IMR-90 (cell line): ENCODE results near the gene FEM1A. TPM values are rescaled to one million over a fixed set of nuclear protein-coding genes. Genes with fewer than 3 reads are reported as not detected.

Experiments
- ATAC-seq: fragments of 200-7000 bp; cut with Tn5 transposase; 2 replicates; pipeline ENCODE4 v1.9.1; 2020; ENCODE audit warnings: low read depth, mild to moderate bottlenecking, moderate library complexity
- BruUV-seq: library from RNA; stranded (reverse); fragments of 400-500 nt; replicated peaks from 2 replicates; lab custom pipeline; 2021; lab: Mats Ljungman, UMichigan
- CTCF ChIA-PET: fragments of 300-600 bp; formaldehyde crosslinking; extraction: SDS; loops from one replicate; lab custom pipeline; 2021; ENCODE audit warnings: antibody characterized with exemption; lab: Yijun Ruan, JAX
- POLR2A ChIA-PET: fragments of 300-600 bp; sonication (Branson Sonifier 250); formaldehyde crosslinking; loops from one replicate; lab custom pipeline; 2022; ENCODE audit warnings: antibody characterized with exemption; ENCODE audit not compliant: unreplicated experiment; lab: Charles Lee
- DNase-seq: peaks from one replicate; pipeline ENCODE4 v3.0.0; 2013
- H2AFZ ChIP-seq: replicated peaks from 2 replicates; pipeline ENCODE3; 2013; ENCODE audit warnings: low read length, mild to moderate bottlenecking; ENCODE audit not compliant: poor library complexity
- H2AK5ac ChIP-seq: 2 replicates; pipeline ENCODE4 v1.6.1; 2013; ENCODE audit warnings: low read depth, low read length, inconsistent platforms
- H2AK9ac ChIP-seq: replicated peaks from 2 replicates; pipeline ENCODE3; 2013; ENCODE audit warnings: mild to moderate bottlenecking, low read depth, low read length, moderate library complexity; ENCODE audit not compliant: poor library complexity
- H2BK120ac ChIP-seq: 2 replicates; pipeline ENCODE4 v1.6.1; 2013; ENCODE audit warnings: low read depth, low read length, inconsistent platforms
- H2BK15ac ChIP-seq: 3 replicates; pipeline ENCODE4 v1.6.1; 2013; ENCODE audit warnings: low read depth, low read length, inconsistent platforms
- H2BK20ac ChIP-seq: 2 replicates; pipeline ENCODE4 v1.6.1; 2013; ENCODE audit warnings: low read depth, mild to moderate bottlenecking, inconsistent platforms, low read length, moderate library complexity
- H2BK5ac ChIP-seq: 2 replicates; pipeline ENCODE4 v1.6.1; 2013; ENCODE audit warnings: mild to moderate bottlenecking, low read depth, low read length, inconsistent platforms; ENCODE audit not compliant: poor library complexity, severe bottlenecking
- H3K14ac ChIP-seq: replicated peaks from 2 replicates; pipeline ENCODE4 v1.6.1; 2013; ENCODE audit warnings: low read depth, low read length, inconsistent platforms
- H3K18ac ChIP-seq: 2 replicates; pipeline ENCODE4 v1.6.1; 2013; ENCODE audit warnings: low read depth, low read length, control low read depth
- H3K23ac ChIP-seq: 2 replicates; pipeline ENCODE4 v1.6.1; 2013; ENCODE audit warnings: low read depth, low read length, inconsistent platforms
- H3K27ac ChIP-seq: 2 replicates; pipeline ENCODE4 v1.5.1; 2013; ENCODE audit warnings: mild to moderate bottlenecking, control low read depth, low read length; ENCODE audit not compliant: insufficient read depth
- H3K27me3 ChIP-seq: 2 replicates; pipeline ENCODE4 v1.6.1; 2013; ENCODE audit warnings: low read length; ENCODE audit not compliant: control insufficient read depth, insufficient read depth
- H3K36me3 ChIP-seq: 2 replicates; pipeline ENCODE4 v1.6.1; 2013; ENCODE audit warnings: low read length, mixed read lengths; ENCODE audit not compliant: control insufficient read depth, insufficient read depth
- H3K4ac ChIP-seq: 2 replicates; pipeline ENCODE4 v1.6.1; 2013; ENCODE audit warnings: low read depth, low read length, inconsistent platforms
- H3K4me1 ChIP-seq: 2 replicates; pipeline ENCODE4 v1.6.1; 2013; ENCODE audit warnings: low read length, mixed read lengths; ENCODE audit not compliant: control insufficient read depth, insufficient read depth
- H3K4me2 ChIP-seq: 2 replicates; pipeline ENCODE4 v1.6.1; 2013; ENCODE audit warnings: low read depth, mild to moderate bottlenecking, control low read depth, low read length, moderate library complexity
- H3K4me3 ChIP-seq: 2 replicates; pipeline ENCODE4 v1.5.1; 2013; ENCODE audit warnings: low read depth, mild to moderate bottlenecking, control low read depth, low read length, moderate library complexity; ENCODE audit not compliant: insufficient read depth
- H3K56ac ChIP-seq: 2 replicates; pipeline ENCODE4 v1.6.1; 2013; ENCODE audit warnings: low read length, inconsistent platforms; ENCODE audit not compliant: insufficient read depth; ENCODE audit errors: extremely low read depth
- H3K79me1 ChIP-seq, 2 experiments: 2 replicates each; pipeline ENCODE4 v1.6.1; 2013; ENCODE audit warnings: low read length in 2 of 2, inconsistent platforms in 1 of 2, low read depth in 1 of 2
- H3K9ac ChIP-seq: 2 replicates; pipeline ENCODE4 v1.6.1; 2013; ENCODE audit warnings: low read depth, low read length, control low read depth
- H3K9me1 ChIP-seq: 2 replicates; pipeline ENCODE4 v1.6.1; 2013; ENCODE audit warnings: low read length, inconsistent platforms; ENCODE audit not compliant: insufficient read depth
- H3K9me3 ChIP-seq: 2 replicates; pipeline ENCODE4 v1.6.1; 2013; ENCODE audit warnings: low read length; ENCODE audit not compliant: control insufficient read depth, insufficient read depth
- H4K20me1 ChIP-seq: 2 replicates; pipeline ENCODE4 v1.6.1; 2013; ENCODE audit warnings: low read length, inconsistent platforms; ENCODE audit not compliant: insufficient read depth
- H4K5ac ChIP-seq: 2 replicates; pipeline ENCODE4 v1.6.1; 2013; ENCODE audit warnings: mild to moderate bottlenecking, low read depth, low read length, control low read depth
- H4K8ac ChIP-seq, 2 experiments: 2 replicates each; pipeline ENCODE4 v1.6.1; 2013; ENCODE audit warnings: low read depth in 2 of 2, low read length in 2 of 2, control low read depth in 1 of 2, inconsistent platforms in 1 of 2
- H4K91ac ChIP-seq: 2 replicates; pipeline ENCODE4 v1.6.1; 2013; ENCODE audit warnings: low read depth, low read length, inconsistent platforms; ENCODE audit not compliant: insufficient read depth
- BHLHE40 ChIP-seq: fragments of 150-350 bp; IDR thresholded peaks from 2 replicates; pipeline ENCODE4 v1.6.1; 2016; ENCODE audit warnings: mild to moderate bottlenecking, low read depth, low read length
- CEBPB ChIP-seq: IDR thresholded peaks from 2 replicates; pipeline ENCODE4 v1.6.1; 2012; ENCODE audit warnings: low read depth, low read length, improper control_type of control experiment
- CHD1 ChIP-seq: IDR thresholded peaks from 2 replicates; pipeline ENCODE4 v1.6.1; 2012; ENCODE audit warnings: low read depth, low read length, improper control_type of control experiment
- FOS ChIP-seq: fragments of 150-350 bp; IDR thresholded peaks from 2 replicates; pipeline ENCODE4 v1.6.1; 2016; ENCODE audit warnings: low read depth, low read length
- MAFK ChIP-seq: IDR thresholded peaks from 2 replicates; pipeline ENCODE4 v1.6.1; 2012; ENCODE audit warnings: low read depth, low read length, improper control_type of control experiment
- MAZ ChIP-seq: IDR thresholded peaks from 2 replicates; pipeline ENCODE4 v1.6.1; 2012; ENCODE audit warnings: low read depth, mild to moderate bottlenecking, low read length, improper control_type of control experiment, moderate library complexity, borderline replicate concordance
- MXI1 ChIP-seq: IDR thresholded peaks from 2 replicates; pipeline ENCODE4 v1.6.1; 2012; ENCODE audit warnings: low read depth, mild to moderate bottlenecking, low read length, moderate library complexity, borderline replicate concordance
- POLR2A ChIP-seq: IDR thresholded peaks from 2 replicates; pipeline ENCODE4 v1.6.1; 2012; ENCODE audit warnings: mild to moderate bottlenecking, low read depth, low read length
- RAD21 ChIP-seq: IDR thresholded peaks from 2 replicates; pipeline ENCODE4 v1.6.1; 2012; ENCODE audit warnings: low read length, improper control_type of control experiment
- RCOR1 ChIP-seq: IDR thresholded peaks from 2 replicates; pipeline ENCODE4 v1.6.1; 2012; ENCODE audit warnings: mild to moderate bottlenecking, low read length, improper control_type of control experiment; ENCODE audit not compliant: insufficient replicate concordance
- SMC3 ChIP-seq: fragments of 150-350 bp; IDR thresholded peaks from 2 replicates; pipeline ENCODE4 v1.6.1; 2016; ENCODE audit warnings: low read depth, mild to moderate bottlenecking, antibody characterized with exemption, low read length, moderate library complexity
- WGBS, 2 experiments: methylation state at CpG; one replicate each; pipeline versions ENCODE4 v1.1.5 to v1.1.7; 2013; ENCODE audit warnings: missing lambda C conversion rate in 2 of 2; ENCODE audit not compliant: insufficient read length in 1 of 2; ENCODE audit errors: extremely low coverage in 2 of 2; 5-methylcytosine and 5-hydroxymethylcytosine counted together
- dilution Hi-C: fragments of 300-500 bp; cut with HindIII; formaldehyde crosslinking; loops from one replicate; pipeline ENCODE4 v1.14.3; 2018; ENCODE audit warnings: low sequenced_read_pairs; ENCODE audit not compliant: unreplicated experiment
- in situ Hi-C: fragments of 300-500 bp; cut with MboI; formaldehyde crosslinking; loops from 3 replicates; pipeline ENCODE4 v1.14.3; 2019; ENCODE audit warnings: low sequenced_read_pairs, inconsistent platforms, mixed read lengths
- intact Hi-C: fragments of 100-400 bp; cut with micrococcal nuclease; formaldehyde crosslinking; loops from 2 replicates; pipeline ENCODE4 v1.10.0; 2022
- polyA plus RNA-seq, 3 experiments: library from polyadenylated mRNA; depleted of rRNA; stranded (reverse); fragments of >200 nt; gene quantifications; 2 replicates each; pipeline ENCODE4 v1.2.3, GENCODE V29; 2012; ENCODE audit warnings: low replicate concordance in 1 of 3
- total RNA-seq: library from RNA; depleted of rRNA; stranded (reverse); fragments of >200 nt; gene quantifications from 2 replicates; pipeline ENCODE4 v1.2.3, GENCODE V29; 2012
- TF ChIP-seq, protein P1 (sequence below): fragments of 150-350 bp; IDR thresholded peaks from 2 replicates; pipeline ENCODE4 v1.6.1; 2017; ENCODE audit warnings: mild to moderate bottlenecking, antibody characterized with exemption, low read length, low read depth
- TF ChIP-seq, protein P2 (sequence below): conservative IDR thresholded peaks from 2 replicates; pipeline ENCODE4 v1.5.1; 2012; ENCODE audit warnings: mild to moderate bottlenecking, low read depth, low read length, improper control_type of control experiment
- TF ChIP-seq, protein P3 (sequence below): fragments of 150-350 bp; IDR thresholded peaks from 2 replicates; pipeline ENCODE4 v1.6.1; 2016; ENCODE audit warnings: low read depth, mild to moderate bottlenecking, low read length, moderate library complexity, borderline replicate concordance

FEM1A gene
- total and polyA plus RNA-seq, 2 of the 4 experiments (the other 2 are of a cell fraction): 5.3 to 8.8 TPM

DNA sequence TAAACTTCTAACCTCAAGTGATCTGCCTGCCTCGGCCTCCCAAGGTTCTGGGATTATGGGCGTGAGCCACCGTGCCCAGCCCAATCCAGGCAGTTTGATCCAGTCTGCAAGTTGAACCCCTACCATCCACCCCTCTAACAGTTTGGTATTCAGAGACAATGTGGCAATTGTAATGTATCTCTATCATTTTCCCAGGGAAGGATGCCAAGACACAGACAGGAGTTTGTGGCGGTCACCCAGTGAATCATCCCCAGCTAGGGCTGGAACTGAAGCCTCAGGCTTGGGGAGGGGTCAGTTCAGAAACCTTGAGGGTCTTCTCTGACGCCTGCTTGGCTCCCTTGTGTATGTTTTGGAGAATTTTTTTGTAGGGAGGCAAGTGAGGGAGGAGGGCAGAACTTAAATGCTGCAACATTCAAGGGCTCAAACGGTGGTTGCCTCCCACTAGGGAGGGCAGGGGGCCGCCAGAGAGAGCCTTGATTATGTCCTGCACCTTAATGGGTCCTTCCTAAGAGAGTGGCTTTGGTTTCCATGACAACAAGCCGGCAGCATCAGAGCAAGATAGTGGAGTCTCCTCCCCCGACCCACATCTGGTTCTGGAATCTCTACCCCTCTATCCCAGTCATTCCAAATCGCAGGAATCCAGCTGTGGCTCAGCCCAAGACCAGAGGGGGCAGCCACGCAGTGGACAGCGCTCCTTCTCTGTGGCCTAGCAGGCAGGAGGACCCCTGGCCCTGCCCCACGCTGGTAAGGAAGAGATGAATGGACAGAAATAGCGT is 14.9 kb upstream of the FEM1A start:
- ChIA-PET POLR2A (no interaction called here), CTCF (no interaction called here)
- H3K27ac ChIP-seq: no peak overlapping the region
- no peak overlapping the region for H2BK20ac ChIP-seq
- H2AFZ ChIP-seq: peak overlapping the region; percentile 43
- ATAC-seq (no peak), DNase-seq (no peak)
- dilution Hi-C loops (no loop called here), intact Hi-C loops (no loop called here), in situ Hi-C loops (no loop called here)
- BruUV-seq: no TSS peak
- H3K9me1 ChIP-seq: no peaks in the 10 kb centered on the region
- no peak overlapping the region for H2AK9ac ChIP-seq
- H3K27me3 ChIP-seq: peaks cover 7% of the 10 kb centered on the region; the same call in 1 of the 2 replicates
- no peak overlapping the region for H2AK5ac ChIP-seq
- no peak overlapping the region for H4K5ac ChIP-seq
- peaks cover 7% of the 10 kb centered on the region for H3K9me3 ChIP-seq
- no peak overlapping the region for H2BK15ac ChIP-seq
- TF ChIP-seq, protein P1, sequence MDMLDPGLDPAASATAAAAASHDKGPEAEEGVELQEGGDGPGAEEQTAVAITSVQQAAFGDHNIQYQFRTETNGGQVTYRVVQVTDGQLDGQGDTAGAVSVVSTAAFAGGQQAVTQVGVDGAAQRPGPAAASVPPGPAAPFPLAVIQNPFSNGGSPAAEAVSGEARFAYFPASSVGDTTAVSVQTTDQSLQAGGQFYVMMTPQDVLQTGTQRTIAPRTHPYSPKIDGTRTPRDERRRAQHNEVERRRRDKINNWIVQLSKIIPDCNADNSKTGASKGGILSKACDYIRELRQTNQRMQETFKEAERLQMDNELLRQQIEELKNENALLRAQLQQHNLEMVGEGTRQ: no peak
- TF ChIP-seq FOS (no peak), MAFK (no peak), SMC3 (no peak), BHLHE40 (no peak), CHD1 (no peak), MXI1 (no peak), POLR2A (no peak), RAD21 (no peak), MAZ (no peak), RCOR1 (no peak), CEBPB (no peak)
- TF ChIP-seq, protein P2, sequence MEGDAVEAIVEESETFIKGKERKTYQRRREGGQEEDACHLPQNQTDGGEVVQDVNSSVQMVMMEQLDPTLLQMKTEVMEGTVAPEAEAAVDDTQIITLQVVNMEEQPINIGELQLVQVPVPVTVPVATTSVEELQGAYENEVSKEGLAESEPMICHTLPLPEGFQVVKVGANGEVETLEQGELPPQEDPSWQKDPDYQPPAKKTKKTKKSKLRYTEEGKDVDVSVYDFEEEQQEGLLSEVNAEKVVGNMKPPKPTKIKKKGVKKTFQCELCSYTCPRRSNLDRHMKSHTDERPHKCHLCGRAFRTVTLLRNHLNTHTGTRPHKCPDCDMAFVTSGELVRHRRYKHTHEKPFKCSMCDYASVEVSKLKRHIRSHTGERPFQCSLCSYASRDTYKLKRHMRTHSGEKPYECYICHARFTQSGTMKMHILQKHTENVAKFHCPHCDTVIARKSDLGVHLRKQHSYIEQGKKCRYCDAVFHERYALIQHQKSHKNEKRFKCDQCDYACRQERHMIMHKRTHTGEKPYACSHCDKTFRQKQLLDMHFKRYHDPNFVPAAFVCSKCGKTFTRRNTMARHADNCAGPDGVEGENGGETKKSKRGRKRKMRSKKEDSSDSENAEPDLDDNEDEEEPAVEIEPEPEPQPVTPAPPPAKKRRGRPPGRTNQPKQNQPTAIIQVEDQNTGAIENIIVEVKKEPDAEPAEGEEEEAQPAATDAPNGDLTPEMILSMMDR: no peak
- TF ChIP-seq, protein P3, sequence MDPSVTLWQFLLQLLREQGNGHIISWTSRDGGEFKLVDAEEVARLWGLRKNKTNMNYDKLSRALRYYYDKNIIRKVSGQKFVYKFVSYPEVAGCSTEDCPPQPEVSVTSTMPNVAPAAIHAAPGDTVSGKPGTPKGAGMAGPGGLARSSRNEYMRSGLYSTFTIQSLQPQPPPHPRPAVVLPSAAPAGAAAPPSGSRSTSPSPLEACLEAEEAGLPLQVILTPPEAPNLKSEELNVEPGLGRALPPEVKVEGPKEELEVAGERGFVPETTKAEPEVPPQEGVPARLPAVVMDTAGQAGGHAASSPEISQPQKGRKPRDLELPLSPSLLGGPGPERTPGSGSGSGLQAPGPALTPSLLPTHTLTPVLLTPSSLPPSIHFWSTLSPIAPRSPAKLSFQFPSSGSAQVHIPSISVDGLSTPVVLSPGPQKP: no peak
- no peak overlapping the region for H3K23ac ChIP-seq
- no peak overlapping the region for H3K56ac ChIP-seq
- no peak overlapping the region for H3K14ac ChIP-seq
- no peak overlapping the region for H4K8ac ChIP-seq
- no peak overlapping the region for H2BK5ac ChIP-seq
- WGBS, 2 experiments: 24% methylated on average over 5 of the region's 14 CpGs; no CpG with 5 or more reads in 1 of the 2 experiments
- no peak overlapping the region for H2BK120ac ChIP-seq
- no peak overlapping the region for H3K18ac ChIP-seq
- H3K4me3 ChIP-seq: no peak overlapping the region
- H3K4ac ChIP-seq: no peak overlapping the region
- H3K36me3 ChIP-seq: no peaks in the 10 kb centered on the region
- H4K91ac ChIP-seq: no peak overlapping the region
- no peaks in the 10 kb centered on the region for H3K79me1 ChIP-seq
- no peak overlapping the region for H3K9ac ChIP-seq
- H3K4me2 ChIP-seq: no peak overlapping the region
- no peaks in the 10 kb centered on the region for H4K20me1 ChIP-seq
- H3K4me1 ChIP-seq: no peaks in the 10 kb centered on the region
